MCF 10A (cell line): ENCODE results near the gene ARHGAP10. TPM values are rescaled to one million over a fixed set of nuclear protein-coding genes. Genes with fewer than 3 reads are reported as not detected.

ENCODE experiments used
- BruUV-seq: library from RNA; stranded (reverse); fragments of 400-500 nt; replicated peaks from 2 replicates; lab custom pipeline; 2021; lab: Mats Ljungman, UMichigan
- CTCF ChIA-PET: fragments of 300-600 bp; sonication (Branson Sonifier 250); formaldehyde crosslinking; extraction: SDS; loops from one replicate; lab custom pipeline; 2021; ENCODE audit warnings: antibody characterized with exemption, inconsistent platforms; lab: Yijun Ruan, JAX
- POLR2A ChIA-PET: fragments of 300-600, 350-650 bp; sonication (Branson Sonifier 250); formaldehyde crosslinking; extraction: SDS; loops from one replicate; lab custom pipeline; 2020; ENCODE audit warnings: antibody characterized with exemption, inconsistent platforms; lab: Yijun Ruan, JAX
- DNase-seq: peaks from one replicate; pipeline ENCODE4 v3.0.0-alpha.2; 2018; ENCODE audit not compliant: unreplicated experiment
- H3K27ac Mint-ChIP-seq: one replicate; pipeline ENCODE4 v1.8.0; 2022; ENCODE audit warnings: mild to moderate bottlenecking, low read depth, mixed read lengths; ENCODE audit not compliant: unreplicated experiment
- H3K27me3 Mint-ChIP-seq: one replicate; pipeline ENCODE4 v1.8.0; 2022; ENCODE audit warnings: mixed read lengths; ENCODE audit not compliant: insufficient read depth, unreplicated experiment
- H3K36me3 Mint-ChIP-seq: one replicate; pipeline ENCODE4 v1.8.0; 2022; ENCODE audit warnings: mild to moderate bottlenecking, moderate library complexity, mixed read lengths; ENCODE audit not compliant: insufficient read depth, unreplicated experiment
- H3K4me1 Mint-ChIP-seq: one replicate; pipeline ENCODE4 v1.8.0; 2022; ENCODE audit warnings: mixed read lengths; ENCODE audit not compliant: insufficient read depth, unreplicated experiment
- H3K4me3 Mint-ChIP-seq: one replicate; pipeline ENCODE4 v1.8.0; 2022; ENCODE audit warnings: mild to moderate bottlenecking, moderate library complexity, mixed read lengths; ENCODE audit not compliant: unreplicated experiment
- H3K9me3 Mint-ChIP-seq: one replicate; pipeline ENCODE4 v1.8.0; 2022; ENCODE audit warnings: mixed read lengths; ENCODE audit not compliant: unreplicated experiment
- intact Hi-C: fragments of 100-400 bp; cut with micrococcal nuclease; formaldehyde crosslinking; loops from 2 replicates; pipeline ENCODE4 v1.14.1; 2022
- microRNA-seq: library from miRNA; unstranded; fragments of <30 nt; microRNA quantifications from one replicate; pipeline ENCODE4 v1.2.0, GENCODE V29; 2022
- total RNA-seq: library from RNA; stranded (reverse); gene quantifications from 2 replicates; pipeline ENCODE4 v1.2.3, GENCODE V29; 2022
- TF ChIP-seq, protein P1 (sequence below): fragments of 200-600 bp; IDR thresholded peaks from one replicate; pipeline ENCODE4 v1.8.0; 2022; ENCODE audit warnings: antibody characterized with exemption, mild to moderate bottlenecking; ENCODE audit not compliant: unreplicated experiment

ARHGAP10 gene
- total RNA-seq, 1 experiment from 2014 or later = 22.4 TPM

DNA sequence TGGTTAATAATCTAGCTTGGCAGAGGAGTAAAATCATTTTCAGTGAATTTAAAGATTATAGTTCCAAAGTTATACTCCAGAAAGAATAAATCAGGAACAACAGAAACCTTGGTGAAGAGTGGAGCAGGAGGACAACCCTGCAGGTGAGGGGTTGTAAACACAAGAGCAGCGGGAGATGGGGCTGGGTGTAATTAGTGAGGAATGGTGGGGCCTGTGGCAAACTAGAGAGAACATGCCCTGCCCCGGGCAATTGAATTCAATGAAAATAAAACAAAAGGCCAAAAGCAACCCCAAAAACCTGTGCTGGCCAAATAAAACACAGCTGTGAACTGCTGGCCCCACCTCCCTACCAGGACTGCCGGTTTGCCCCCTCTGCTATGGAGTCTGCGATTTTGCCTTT lies 385.1 kb downstream of the ARHGAP10 start:
- ChIA-PET CTCF (interaction anchor here (0.6 kb wide), 1 partner anchor 388 kb away, joined by 3 read pairs; no protein-coding TSS in a partner anchor), POLR2A (interaction anchor here (0.6 kb wide), 1 partner anchor 174 kb away, joined by 4 read pairs; no protein-coding TSS in a partner anchor)
- Mint-ChIP-seq H3K9me3 (peaks cover 2% of the 10 kb centered on the region), H3K27ac (no peak overlapping the region), H3K4me3 (no peak overlapping the region), H3K4me1 (peaks cover 18% of the 10 kb centered on the region), H3K27me3 (no peaks in the 10 kb centered on the region), H3K36me3 (no peaks in the 10 kb centered on the region)
- intact Hi-C loops = no loop called here
- DNase-seq = peak; percentile 47
- TF ChIP-seq, protein P1, sequence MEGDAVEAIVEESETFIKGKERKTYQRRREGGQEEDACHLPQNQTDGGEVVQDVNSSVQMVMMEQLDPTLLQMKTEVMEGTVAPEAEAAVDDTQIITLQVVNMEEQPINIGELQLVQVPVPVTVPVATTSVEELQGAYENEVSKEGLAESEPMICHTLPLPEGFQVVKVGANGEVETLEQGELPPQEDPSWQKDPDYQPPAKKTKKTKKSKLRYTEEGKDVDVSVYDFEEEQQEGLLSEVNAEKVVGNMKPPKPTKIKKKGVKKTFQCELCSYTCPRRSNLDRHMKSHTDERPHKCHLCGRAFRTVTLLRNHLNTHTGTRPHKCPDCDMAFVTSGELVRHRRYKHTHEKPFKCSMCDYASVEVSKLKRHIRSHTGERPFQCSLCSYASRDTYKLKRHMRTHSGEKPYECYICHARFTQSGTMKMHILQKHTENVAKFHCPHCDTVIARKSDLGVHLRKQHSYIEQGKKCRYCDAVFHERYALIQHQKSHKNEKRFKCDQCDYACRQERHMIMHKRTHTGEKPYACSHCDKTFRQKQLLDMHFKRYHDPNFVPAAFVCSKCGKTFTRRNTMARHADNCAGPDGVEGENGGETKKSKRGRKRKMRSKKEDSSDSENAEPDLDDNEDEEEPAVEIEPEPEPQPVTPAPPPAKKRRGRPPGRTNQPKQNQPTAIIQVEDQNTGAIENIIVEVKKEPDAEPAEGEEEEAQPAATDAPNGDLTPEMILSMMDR = no peak
- no TSS peak for BruUV-seq

DNA sequence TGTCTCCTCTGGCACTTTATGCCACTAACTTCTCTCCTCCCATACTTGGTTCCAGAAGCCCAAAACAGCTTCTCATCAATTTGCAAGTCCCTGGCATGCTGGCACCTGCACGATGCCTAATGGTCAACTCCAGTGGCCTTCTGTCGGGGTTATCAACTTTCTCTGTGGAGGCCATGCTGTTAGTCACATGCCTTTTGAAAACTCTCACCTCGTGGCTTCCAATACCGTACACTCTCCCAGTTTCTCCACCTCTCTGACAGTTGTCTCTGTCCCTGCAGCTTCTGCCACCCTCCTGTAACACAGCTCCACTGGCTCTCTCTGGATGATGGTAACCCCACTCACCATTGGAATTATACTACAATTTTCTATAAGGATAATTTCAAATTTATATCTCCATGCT lies 386.3 kb downstream of the ARHGAP10 start:
- no peak for DNase-seq
- Mint-ChIP-seq H3K9me3 (peaks cover 10% of the 10 kb centered on the region), H3K4me3 (no peak overlapping the region), H3K27ac (no peak overlapping the region), H3K27me3 (no peaks in the 10 kb centered on the region), H3K36me3 (no peaks in the 10 kb centered on the region), H3K4me1 (peaks cover 14% of the 10 kb centered on the region)
- ChIA-PET CTCF (interaction anchor here (0.6 to 1.0 kb wide), 3 partner anchors 36 to 192 kb away, joined by 3 to 6 read pairs (median 3); no protein-coding TSS in a partner anchor), POLR2A (interaction anchor here (1.2 kb wide), 1 partner anchor 96 kb away, joined by 3 read pairs; no protein-coding TSS in a partner anchor)
- BruUV-seq = no TSS peak
- TF ChIP-seq, protein P1 = no peak
- intact Hi-C loops = no loop called here

DNA sequence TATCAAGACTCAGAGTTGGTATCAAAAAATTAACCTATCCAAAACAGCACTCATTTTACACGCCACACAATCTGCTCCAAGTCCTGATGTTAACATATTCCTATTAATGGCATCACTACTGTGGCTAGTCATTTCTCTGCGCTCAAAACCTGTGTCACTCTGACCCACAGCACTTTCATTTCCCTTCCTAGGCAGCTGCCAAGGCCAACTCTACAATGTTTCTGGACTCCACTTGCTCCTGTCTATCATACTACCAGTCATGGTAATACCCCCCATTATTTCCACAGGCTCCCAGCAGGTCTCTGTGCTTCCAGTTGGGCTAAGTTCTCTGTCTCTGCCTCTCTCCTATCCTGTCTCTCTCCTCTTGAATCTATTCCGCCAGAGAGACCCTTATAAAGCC lies 386.7 kb downstream of the ARHGAP10 start:
- BruUV-seq = no TSS peak

DNA sequence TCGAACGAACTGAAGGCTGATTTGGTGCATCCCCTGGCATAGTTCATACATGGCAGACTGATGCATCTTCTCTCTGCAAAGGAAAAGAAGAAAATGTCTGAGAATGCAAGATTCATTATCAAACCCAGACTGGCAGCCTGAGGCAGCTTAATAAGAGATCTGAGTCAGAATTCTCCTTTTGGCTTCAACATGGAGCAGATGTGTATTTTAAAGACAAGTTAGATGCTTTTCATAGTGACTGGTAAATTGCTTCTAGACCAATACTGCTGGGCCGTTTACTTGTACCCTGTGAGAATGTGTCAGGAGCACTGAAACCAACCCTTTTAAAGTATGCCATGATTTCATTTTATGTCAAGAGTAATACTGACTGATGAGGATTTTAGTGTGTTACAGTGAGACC lies 388.3 kb downstream of the ARHGAP10 start:
- H3K4me3 Mint-ChIP-seq = no peak overlapping the region
- H3K27ac Mint-ChIP-seq = no peak overlapping the region
- no peak for DNase-seq
- BruUV-seq = no TSS peak
- TF ChIP-seq, protein P1 = no peak
- H3K4me1 Mint-ChIP-seq = peaks cover 14% of the 10 kb centered on the region
- CTCF ChIA-PET = no interaction called here
- POLR2A ChIA-PET = interaction anchor here (0.5 kb wide), 1 partner anchor 263 kb away, joined by 4 read pairs; no protein-coding TSS in a partner anchor
- intact Hi-C loops = no loop called here
- no peaks in the 10 kb centered on the region for H3K36me3 Mint-ChIP-seq
- H3K9me3 Mint-ChIP-seq = peaks cover 19% of the 10 kb centered on the region
- H3K27me3 Mint-ChIP-seq = no peaks in the 10 kb centered on the region

More for the DNA sequence above, 386.7 kb downstream of the ARHGAP10 start:
- H3K4me3 Mint-ChIP-seq = no peak overlapping the region
- peaks cover 10% of the 10 kb centered on the region for H3K9me3 Mint-ChIP-seq
- ChIA-PET POLR2A (interaction anchor here (1.2 kb wide), 1 partner anchor 96 kb away, joined by 3 read pairs; no protein-coding TSS in a partner anchor), CTCF (interaction anchor here (1.0 to 1.3 kb wide), 2 partner anchors 41 to 62 kb away, joined by 3 to 4 read pairs; no protein-coding TSS in a partner anchor)
- no peaks in the 10 kb centered on the region for H3K27me3 Mint-ChIP-seq
- no peak for DNase-seq
- H3K4me1 Mint-ChIP-seq = peaks cover 14% of the 10 kb centered on the region
- intact Hi-C loops = no loop called here
- no peaks in the 10 kb centered on the region for H3K36me3 Mint-ChIP-seq
- H3K27ac Mint-ChIP-seq = no peak overlapping the region
- TF ChIP-seq, protein P1 = no peak

Small RNA genes lying within 50 kb of the gene (microRNA-seq; reads per million reads assigned to microRNA genes)
- 0.93 reads per million for gene MIR4799

Other genes with a start within 250 kb of the ARHGAP10 start
- gene TMEM184C, start 114.7 kb upstream of the ARHGAP10 start, total RNA-seq = 33.9 and 37.1 TPM in 2 replicates
- gene PRMT9, start 47.9 kb upstream of the ARHGAP10 start, total RNA-seq = 6.1 and 8.4 TPM in 2 replicates